IMR-90 (cell line): ENCODE results near the gene CDH13. TPM values are rescaled to one million over a fixed set of nuclear protein-coding genes. Genes with fewer than 3 reads are reported as not detected.

Experiments
- ATAC-seq: fragments of 200-7000 bp; cut with Tn5 transposase; 2 replicates; pipeline ENCODE4 v1.9.1; 2020; ENCODE audit warnings: low read depth, mild to moderate bottlenecking, moderate library complexity
- BruUV-seq: library from RNA; stranded (reverse); fragments of 400-500 nt; replicated peaks from 2 replicates; lab custom pipeline; 2021; lab: Mats Ljungman, UMichigan
- CTCF ChIA-PET: fragments of 300-600 bp; formaldehyde crosslinking; extraction: SDS; loops from one replicate; lab custom pipeline; 2021; ENCODE audit warnings: antibody characterized with exemption; lab: Yijun Ruan, JAX
- POLR2A ChIA-PET: fragments of 300-600 bp; sonication (Branson Sonifier 250); formaldehyde crosslinking; loops from one replicate; lab custom pipeline; 2022; ENCODE audit warnings: antibody characterized with exemption; ENCODE audit not compliant: unreplicated experiment; lab: Charles Lee
- DNase-seq: peaks from one replicate; pipeline ENCODE4 v3.0.0; 2013
- H2AFZ ChIP-seq: replicated peaks from 2 replicates; pipeline ENCODE3; 2013; ENCODE audit warnings: low read length, mild to moderate bottlenecking; ENCODE audit not compliant: poor library complexity
- H2AK5ac ChIP-seq: 2 replicates; pipeline ENCODE4 v1.6.1; 2013; ENCODE audit warnings: low read depth, low read length, inconsistent platforms
- H2AK9ac ChIP-seq: replicated peaks from 2 replicates; pipeline ENCODE3; 2013; ENCODE audit warnings: mild to moderate bottlenecking, low read depth, low read length, moderate library complexity; ENCODE audit not compliant: poor library complexity
- H2BK120ac ChIP-seq: 2 replicates; pipeline ENCODE4 v1.6.1; 2013; ENCODE audit warnings: low read depth, low read length, inconsistent platforms
- H2BK15ac ChIP-seq: 3 replicates; pipeline ENCODE4 v1.6.1; 2013; ENCODE audit warnings: low read depth, low read length, inconsistent platforms
- H2BK20ac ChIP-seq: 2 replicates; pipeline ENCODE4 v1.6.1; 2013; ENCODE audit warnings: low read depth, mild to moderate bottlenecking, inconsistent platforms, low read length, moderate library complexity
- H2BK5ac ChIP-seq: 2 replicates; pipeline ENCODE4 v1.6.1; 2013; ENCODE audit warnings: mild to moderate bottlenecking, low read depth, low read length, inconsistent platforms; ENCODE audit not compliant: poor library complexity, severe bottlenecking
- H3K14ac ChIP-seq: replicated peaks from 2 replicates; pipeline ENCODE4 v1.6.1; 2013; ENCODE audit warnings: low read depth, low read length, inconsistent platforms
- H3K18ac ChIP-seq: 2 replicates; pipeline ENCODE4 v1.6.1; 2013; ENCODE audit warnings: low read depth, low read length, control low read depth
- H3K23ac ChIP-seq: 2 replicates; pipeline ENCODE4 v1.6.1; 2013; ENCODE audit warnings: low read depth, low read length, inconsistent platforms
- H3K27ac ChIP-seq: 2 replicates; pipeline ENCODE4 v1.5.1; 2013; ENCODE audit warnings: mild to moderate bottlenecking, control low read depth, low read length; ENCODE audit not compliant: insufficient read depth
- H3K27me3 ChIP-seq: 2 replicates; pipeline ENCODE4 v1.6.1; 2013; ENCODE audit warnings: low read length; ENCODE audit not compliant: control insufficient read depth, insufficient read depth
- H3K36me3 ChIP-seq: 2 replicates; pipeline ENCODE4 v1.6.1; 2013; ENCODE audit warnings: low read length, mixed read lengths; ENCODE audit not compliant: control insufficient read depth, insufficient read depth
- H3K4ac ChIP-seq: 2 replicates; pipeline ENCODE4 v1.6.1; 2013; ENCODE audit warnings: low read depth, low read length, inconsistent platforms
- H3K4me1 ChIP-seq: 2 replicates; pipeline ENCODE4 v1.6.1; 2013; ENCODE audit warnings: low read length, mixed read lengths; ENCODE audit not compliant: control insufficient read depth, insufficient read depth
- H3K4me2 ChIP-seq: 2 replicates; pipeline ENCODE4 v1.6.1; 2013; ENCODE audit warnings: low read depth, mild to moderate bottlenecking, control low read depth, low read length, moderate library complexity
- H3K4me3 ChIP-seq: 2 replicates; pipeline ENCODE4 v1.5.1; 2013; ENCODE audit warnings: low read depth, mild to moderate bottlenecking, control low read depth, low read length, moderate library complexity; ENCODE audit not compliant: insufficient read depth
- H3K56ac ChIP-seq: 2 replicates; pipeline ENCODE4 v1.6.1; 2013; ENCODE audit warnings: low read length, inconsistent platforms; ENCODE audit not compliant: insufficient read depth; ENCODE audit errors: extremely low read depth
- H3K79me1 ChIP-seq, 2 experiments: 2 replicates each; pipeline ENCODE4 v1.6.1; 2013; ENCODE audit warnings: low read length in 2 of 2, inconsistent platforms in 1 of 2, low read depth in 1 of 2
- H3K9ac ChIP-seq: 2 replicates; pipeline ENCODE4 v1.6.1; 2013; ENCODE audit warnings: low read depth, low read length, control low read depth
- H3K9me1 ChIP-seq: 2 replicates; pipeline ENCODE4 v1.6.1; 2013; ENCODE audit warnings: low read length, inconsistent platforms; ENCODE audit not compliant: insufficient read depth
- H3K9me3 ChIP-seq: 2 replicates; pipeline ENCODE4 v1.6.1; 2013; ENCODE audit warnings: low read length; ENCODE audit not compliant: control insufficient read depth, insufficient read depth
- H4K20me1 ChIP-seq: 2 replicates; pipeline ENCODE4 v1.6.1; 2013; ENCODE audit warnings: low read length, inconsistent platforms; ENCODE audit not compliant: insufficient read depth
- H4K5ac ChIP-seq: 2 replicates; pipeline ENCODE4 v1.6.1; 2013; ENCODE audit warnings: mild to moderate bottlenecking, low read depth, low read length, control low read depth
- H4K8ac ChIP-seq, 2 experiments: 2 replicates each; pipeline ENCODE4 v1.6.1; 2013; ENCODE audit warnings: low read depth in 2 of 2, low read length in 2 of 2, control low read depth in 1 of 2, inconsistent platforms in 1 of 2
- H4K91ac ChIP-seq: 2 replicates; pipeline ENCODE4 v1.6.1; 2013; ENCODE audit warnings: low read depth, low read length, inconsistent platforms; ENCODE audit not compliant: insufficient read depth
- CHD1 ChIP-seq: IDR thresholded peaks from 2 replicates; pipeline ENCODE4 v1.6.1; 2012; ENCODE audit warnings: low read depth, low read length, improper control_type of control experiment
- CTCF ChIP-seq: conservative IDR thresholded peaks from 2 replicates; pipeline ENCODE4 v1.5.1; 2012; ENCODE audit warnings: mild to moderate bottlenecking, low read depth, low read length, improper control_type of control experiment
- ELK1 ChIP-seq: fragments of 150-350 bp; IDR thresholded peaks from 2 replicates; pipeline ENCODE4 v1.6.1; 2016; ENCODE audit warnings: low read depth, mild to moderate bottlenecking, low read length, moderate library complexity, borderline replicate concordance
- FOS ChIP-seq: fragments of 150-350 bp; IDR thresholded peaks from 2 replicates; pipeline ENCODE4 v1.6.1; 2016; ENCODE audit warnings: low read depth, low read length
- MAZ ChIP-seq: IDR thresholded peaks from 2 replicates; pipeline ENCODE4 v1.6.1; 2012; ENCODE audit warnings: low read depth, mild to moderate bottlenecking, low read length, improper control_type of control experiment, moderate library complexity, borderline replicate concordance
- MXI1 ChIP-seq: IDR thresholded peaks from 2 replicates; pipeline ENCODE4 v1.6.1; 2012; ENCODE audit warnings: low read depth, mild to moderate bottlenecking, low read length, moderate library complexity, borderline replicate concordance
- WGBS, 2 experiments: methylation state at CpG; one replicate each; pipeline versions ENCODE4 v1.1.5 to v1.1.7; 2013; ENCODE audit warnings: missing lambda C conversion rate in 2 of 2; ENCODE audit not compliant: insufficient read length in 1 of 2; ENCODE audit errors: extremely low coverage in 2 of 2; 5-methylcytosine and 5-hydroxymethylcytosine counted together
- dilution Hi-C: fragments of 300-500 bp; cut with HindIII; formaldehyde crosslinking; loops from one replicate; pipeline ENCODE4 v1.14.3; 2018; ENCODE audit warnings: low sequenced_read_pairs; ENCODE audit not compliant: unreplicated experiment
- in situ Hi-C: fragments of 300-500 bp; cut with MboI; formaldehyde crosslinking; loops from 3 replicates; pipeline ENCODE4 v1.14.3; 2019; ENCODE audit warnings: low sequenced_read_pairs, inconsistent platforms, mixed read lengths
- intact Hi-C: fragments of 100-400 bp; cut with micrococcal nuclease; formaldehyde crosslinking; loops from 2 replicates; pipeline ENCODE4 v1.10.0; 2022
- polyA plus RNA-seq, 3 experiments: library from polyadenylated mRNA; depleted of rRNA; stranded (reverse); fragments of >200 nt; gene quantifications; 2 replicates each; pipeline ENCODE4 v1.2.3, GENCODE V29; 2012; ENCODE audit warnings: low replicate concordance in 1 of 3
- total RNA-seq: library from RNA; depleted of rRNA; stranded (reverse); fragments of >200 nt; gene quantifications from 2 replicates; pipeline ENCODE4 v1.2.3, GENCODE V29; 2012

CDH13 gene
- total and polyA plus RNA-seq, 2 of the 4 experiments (the other 2 are of a cell fraction) = 61.6 to 74.7 TPM

- no peak overlapping the region for H2BK5ac ChIP-seq
- dilution Hi-C loops (no loop called here), in situ Hi-C loops (no loop called here), intact Hi-C loops (no loop called here)
- DNase-seq (no peak), ATAC-seq (no peak)
- H4K8ac ChIP-seq = no peak overlapping the region
- CTCF ChIA-PET = no interaction called here
- no peak overlapping the region for H3K4ac ChIP-seq
- H2BK15ac ChIP-seq = no peak overlapping the region
- H2AFZ ChIP-seq = no peak overlapping the region
- peaks cover 18% of the 10 kb centered on the region for H3K27me3 ChIP-seq
- H3K4me3 ChIP-seq = no peak overlapping the region
- BruUV-seq = no TSS peak
- H3K18ac ChIP-seq = no peak overlapping the region
- H4K5ac ChIP-seq = no peak overlapping the region
- no peak overlapping the region for H2BK120ac ChIP-seq
- no peak overlapping the region for H3K9ac ChIP-seq
- no peak overlapping the region for H3K4me2 ChIP-seq
- no peak overlapping the region for H3K27ac ChIP-seq
- no peak overlapping the region for H2AK9ac ChIP-seq
- H3K9me3 ChIP-seq = peaks cover 5% of the 10 kb centered on the region; the same call in 1 of the 2 replicates
- no peak overlapping the region for H3K23ac ChIP-seq
- no CpG with 5 or more reads among the region's 2 CpGs for WGBS, 2 experiments
- H3K14ac ChIP-seq = no peak overlapping the region
- no peaks in the 10 kb centered on the region for H3K36me3 ChIP-seq
- H2AK5ac ChIP-seq = no peak overlapping the region
- H3K56ac ChIP-seq = no peak overlapping the region
- no peaks in the 10 kb centered on the region for H3K4me1 ChIP-seq
- H2BK20ac ChIP-seq = no peak overlapping the region
- H4K91ac ChIP-seq = no peak overlapping the region
- no peaks in the 10 kb centered on the region for H3K9me1 ChIP-seq
- POLR2A ChIA-PET = no interaction called here
- no peaks in the 10 kb centered on the region for H3K79me1 ChIP-seq
- no peak for TF ChIP-seq MAZ
- TF ChIP-seq CTCF = no peak
- no peak for TF ChIP-seq FOS
- TF ChIP-seq ELK1 = no peak
- no peak for TF ChIP-seq MXI1
- TF ChIP-seq CHD1 = no peak
- no peaks in the 10 kb centered on the region for H4K20me1 ChIP-seq
Observed at GRCh38 chr16:82598771-82599170, 28.0 kb upstream of the CDH13 start.
